PC-3 (cell line): ENCODE measurements around the gene TSPAN13. TPM values are rescaled to one million over a fixed set of nuclear protein-coding genes. Genes with fewer than 3 reads are reported as not detected.

Experiments used
- ATAC-seq: fragments of 200-7000 bp; cut with Tn5 transposase; 2 replicates; pipeline ENCODE4 v1.9.1; 2020; ENCODE audit warnings: mild to moderate bottlenecking, moderate library complexity
- BruUV-seq: library from RNA; stranded (reverse); fragments of 400-500 nt; replicated peaks from 2 replicates; lab custom pipeline; 2021; lab: Mats Ljungman, UMichigan
- CTCF ChIA-PET: fragments of 300-600 bp; sonication (Branson Sonifier 250); formaldehyde crosslinking; loops from one replicate; lab custom pipeline; 2022; ENCODE audit warnings: antibody characterized with exemption; lab: Charles Lee
- POLR2A ChIA-PET: fragments of 300-600 bp; sonication (Branson Sonifier 250); formaldehyde crosslinking; loops from one replicate; lab custom pipeline; 2022; ENCODE audit warnings: antibody characterized with exemption; ENCODE audit not compliant: unreplicated experiment; lab: Charles Lee
- DNase-seq: peaks from one replicate; pipeline ENCODE4 v3.0.0-alpha.2; 2015
- H2AFZ ChIP-seq: fragments of 300-600 bp; sonication (generic); 2 replicates; pipeline ENCODE4 v1.6.0; 2016; ENCODE audit warnings: antibody characterized with exemption, low read length
- H3F3A ChIP-seq: fragments of 300-600 bp; sonication (generic); one replicate; pipeline ENCODE4 v1.6.0; 2017; ENCODE audit warnings: antibody characterized with exemption, low read length, control low read depth, mild to moderate bottlenecking; ENCODE audit not compliant: unreplicated experiment
- H3K27ac ChIP-seq: fragments of 300-600 bp; sonication (generic); 2 replicates; pipeline ENCODE4 v1.5.1; 2016; ENCODE audit warnings: mild to moderate bottlenecking, low read length
- H3K27me3 ChIP-seq: fragments of 300-600 bp; sonication (generic); 2 replicates; pipeline ENCODE4 v1.6.1; 2016; ENCODE audit warnings: low read length, mixed read lengths
- H3K36me3 ChIP-seq: fragments of 300-600 bp; sonication (generic); 2 replicates; pipeline ENCODE4 v1.6.1; 2016; ENCODE audit warnings: low read depth, mixed run types, low read length, mixed read lengths
- H3K4me1 ChIP-seq: fragments of 300-600 bp; sonication (generic); 2 replicates; pipeline ENCODE4 v1.5.1; 2016; ENCODE audit warnings: low read length; ENCODE audit not compliant: insufficient read depth
- H3K4me2 ChIP-seq: fragments of 300-600 bp; sonication (generic); 2 replicates; pipeline ENCODE4 v1.6.0; 2016; ENCODE audit warnings: low read length
- H3K4me3 ChIP-seq: fragments of 300-600 bp; sonication (generic); 2 replicates; pipeline ENCODE4 v1.5.1; 2016; ENCODE audit warnings: mild to moderate bottlenecking, low read length, mixed read lengths
- H3K79me2 ChIP-seq: fragments of 300-600 bp; sonication (generic); 2 replicates; pipeline ENCODE4 v1.6.1; 2017; ENCODE audit warnings: low read length, mixed read lengths
- H3K9ac ChIP-seq: fragments of 300-600 bp; sonication (generic); 2 replicates; pipeline ENCODE4 v1.6.0; 2016; ENCODE audit warnings: mild to moderate bottlenecking, low read length
- H3K9me2 ChIP-seq: fragments of 300-600 bp; sonication (generic); replicated peaks from 2 replicates; pipeline ENCODE4 v1.6.1; 2016; ENCODE audit warnings: mixed run types, low read length, mixed read lengths
- H3K9me3 ChIP-seq: fragments of 300-600 bp; sonication (generic); 2 replicates; pipeline ENCODE4 v1.6.1; 2016; ENCODE audit warnings: low read length, mixed read lengths
- H4K20me1 ChIP-seq: fragments of 300-600 bp; sonication (generic); 2 replicates; pipeline ENCODE4 v1.6.1; 2016; ENCODE audit warnings: low read length, mixed read lengths
- EZH2 ChIP-seq: fragments of 300-600 bp; sonication (generic); IDR thresholded peaks from one replicate; pipeline ENCODE4 v1.6.1; 2017; ENCODE audit warnings: antibody characterized with exemption, mild to moderate bottlenecking, low read length; ENCODE audit not compliant: unreplicated experiment
- EZH2phosphoT487 ChIP-seq: fragments of 300-600 bp; sonication (generic); IDR thresholded peaks from 2 replicates; pipeline ENCODE4 v1.6.1; 2018; ENCODE audit warnings: mild to moderate bottlenecking, antibody characterized with exemption, low read length, borderline replicate concordance
- intact Hi-C: fragments of 100-400 bp; cut with micrococcal nuclease; formaldehyde crosslinking; loops from 2 replicates; pipeline ENCODE4 v1.9.0; 2023
- total RNA-seq: library from RNA; depleted of rRNA; stranded (reverse); fragments of >200 nt; gene quantifications from 2 replicates; pipeline ENCODE4 v1.2.3, GENCODE V29; 2014
- TF ChIP-seq, protein P1 (sequence below): fragments of 300-600 bp; sonication (generic); conservative IDR thresholded peaks from 2 replicates; pipeline ENCODE4 v1.5.1; 2017; ENCODE audit warnings: antibody characterized with exemption, low read depth, mild to moderate bottlenecking, low read length

The TSPAN13 gene
- total RNA-seq, 1 experiment from 2014 or later: 34.9 TPM

GRCh38 chr7:16734148-16734726, 19.3 kb upstream of the TSPAN13 start:
- Histone ChIP-seq H3K9me2 (no peaks in the 10 kb centered on the region), H3K36me3 (no peaks in the 10 kb centered on the region), H3K79me2 (no peaks in the 10 kb centered on the region), H3K4me2 (no peak overlapping the region), H3K27ac (no peak overlapping the region), H3K4me3 (no peak overlapping the region), H4K20me1 (no peaks in the 10 kb centered on the region), H3F3A (no peaks in the 10 kb centered on the region), H3K4me1 (0 out of 2 replicates have a peak, but pooled peaks cover 7% of the 10 kb centered on the region), H3K27me3 (no peaks in the 10 kb centered on the region), H3K9me3 (no peaks in the 10 kb centered on the region), H2AFZ (no peak overlapping the region), H3K9ac (no peak overlapping the region)
- no peak for TF ChIP-seq EZH2
- TF ChIP-seq, protein P1, sequence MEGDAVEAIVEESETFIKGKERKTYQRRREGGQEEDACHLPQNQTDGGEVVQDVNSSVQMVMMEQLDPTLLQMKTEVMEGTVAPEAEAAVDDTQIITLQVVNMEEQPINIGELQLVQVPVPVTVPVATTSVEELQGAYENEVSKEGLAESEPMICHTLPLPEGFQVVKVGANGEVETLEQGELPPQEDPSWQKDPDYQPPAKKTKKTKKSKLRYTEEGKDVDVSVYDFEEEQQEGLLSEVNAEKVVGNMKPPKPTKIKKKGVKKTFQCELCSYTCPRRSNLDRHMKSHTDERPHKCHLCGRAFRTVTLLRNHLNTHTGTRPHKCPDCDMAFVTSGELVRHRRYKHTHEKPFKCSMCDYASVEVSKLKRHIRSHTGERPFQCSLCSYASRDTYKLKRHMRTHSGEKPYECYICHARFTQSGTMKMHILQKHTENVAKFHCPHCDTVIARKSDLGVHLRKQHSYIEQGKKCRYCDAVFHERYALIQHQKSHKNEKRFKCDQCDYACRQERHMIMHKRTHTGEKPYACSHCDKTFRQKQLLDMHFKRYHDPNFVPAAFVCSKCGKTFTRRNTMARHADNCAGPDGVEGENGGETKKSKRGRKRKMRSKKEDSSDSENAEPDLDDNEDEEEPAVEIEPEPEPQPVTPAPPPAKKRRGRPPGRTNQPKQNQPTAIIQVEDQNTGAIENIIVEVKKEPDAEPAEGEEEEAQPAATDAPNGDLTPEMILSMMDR: no peak
- no peak for TF ChIP-seq EZH2phosphoT487
- intact Hi-C loops: no loop called here
- no TSS peak for BruUV-seq
- ATAC-seq: no peak
- ChIA-PET CTCF (no interaction called here), POLR2A (no interaction called here)
- DNase-seq: no peak

DNA sequence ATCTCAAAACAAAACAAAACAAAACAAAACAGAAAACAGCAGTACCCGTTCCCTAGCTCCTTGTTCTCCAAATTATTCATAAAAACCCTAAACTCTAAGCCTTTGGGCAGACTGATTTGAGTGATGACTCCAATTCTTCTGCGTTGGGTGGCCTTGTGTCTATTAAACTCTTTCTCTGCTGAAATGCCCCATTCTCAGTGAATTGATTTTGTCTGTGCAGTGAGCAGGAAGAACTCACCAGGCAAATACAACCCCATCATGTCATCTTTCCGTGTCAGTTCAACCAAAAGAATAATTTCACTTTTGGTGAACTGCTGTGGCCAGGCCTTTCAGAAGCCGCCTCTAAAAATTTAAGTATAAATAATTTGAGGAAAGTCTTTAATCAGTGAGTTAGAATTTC, 18.5 kb upstream of the TSPAN13 start:
- intact Hi-C loops: no loop called here
- Histone ChIP-seq H3K27ac (no peak overlapping the region), H3K9me2 (no peaks in the 10 kb centered on the region), H3K79me2 (no peaks in the 10 kb centered on the region), H4K20me1 (no peaks in the 10 kb centered on the region), H2AFZ (no peak overlapping the region), H3K27me3 (no peaks in the 10 kb centered on the region), H3K9me3 (no peaks in the 10 kb centered on the region), H3K4me1 (peaks cover 14% of the 10 kb centered on the region), H3K36me3 (no peaks in the 10 kb centered on the region), H3K4me3 (no peak overlapping the region), H3F3A (no peaks in the 10 kb centered on the region), H3K9ac (no peak overlapping the region), H3K4me2 (no peak overlapping the region)
- ChIA-PET POLR2A (interaction anchor here (0.7 kb wide), 1 partner anchor 563 kb away, joined by 5 read pairs; no protein-coding TSS in a partner anchor), CTCF (no interaction called here)
- TF ChIP-seq EZH2: no peak
- TF ChIP-seq EZH2phosphoT487: no peak
- TF ChIP-seq, protein P1: no peak
- DNase-seq (no peak), ATAC-seq (no peak)
- BruUV-seq: no TSS peak

GRCh38 chr7:16738011-16738688, 15.4 kb upstream of the TSPAN13 start:
- H3K9me3 ChIP-seq: no peaks in the 10 kb centered on the region
- no peak overlapping the region for H3K27ac ChIP-seq
- no peaks in the 10 kb centered on the region for H3F3A ChIP-seq
- DNase-seq (no peak), ATAC-seq (no peak)
- no peaks in the 10 kb centered on the region for H3K9me2 ChIP-seq
- ChIA-PET POLR2A (interaction anchor here (0.6 kb wide), 1 partner anchor 10 kb away, joined by 5 read pairs; no protein-coding TSS in a partner anchor), CTCF (no interaction called here)
- H4K20me1 ChIP-seq: no peaks in the 10 kb centered on the region
- TF ChIP-seq, protein P1: no peak
- TF ChIP-seq EZH2: no peak
- TF ChIP-seq EZH2phosphoT487: no peak
- no peak overlapping the region for H3K4me3 ChIP-seq
- BruUV-seq: no TSS peak
- no peaks in the 10 kb centered on the region for H3K79me2 ChIP-seq
- H3K4me1 ChIP-seq: peaks cover 32% of the 10 kb centered on the region
- no peak overlapping the region for H2AFZ ChIP-seq
- H3K4me2 ChIP-seq: no peak overlapping the region
- no peaks in the 10 kb centered on the region for H3K36me3 ChIP-seq
- intact Hi-C loops: no loop called here
- H3K9ac ChIP-seq: no peak overlapping the region
- no peaks in the 10 kb centered on the region for H3K27me3 ChIP-seq
